ENCODE data around the gene CYP2B6.
"Not testable (repeated sequence)": the region's sequence is repeated elsewhere in the genome, so short reads cannot be mapped to it uniquely, and the experiment has no call there.

CYP2B6 gene

DNA sequence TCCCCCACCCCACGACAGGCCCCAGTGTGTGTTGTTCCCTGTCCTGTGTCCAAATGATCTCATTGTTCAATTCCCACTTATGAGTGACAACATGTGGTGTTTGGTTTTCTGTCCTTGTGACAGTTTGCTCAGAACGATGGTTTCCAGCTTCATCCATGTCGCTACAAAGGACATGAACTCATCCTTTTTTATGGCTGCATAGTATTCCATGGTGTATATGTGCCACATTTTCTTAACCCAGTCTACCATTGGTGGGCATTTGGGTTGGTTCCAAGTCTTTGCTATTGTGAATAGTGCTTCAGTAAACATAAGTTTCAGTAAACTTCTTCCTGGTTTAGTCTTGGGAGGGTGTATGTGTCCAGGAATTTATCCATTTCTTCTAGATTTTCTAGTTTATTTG is 26.7 kb upstream of the CYP2B6 start:
- WGBS: 94% methylated on average over 3 of the region's 3 CpGs
- H3K4me1 ChIP-seq (ENCODE audit: insufficient read depth, low read length); H3K9me3 ChIP-seq (ENCODE audit: insufficient read depth, low read depth, low read length); H3K9ac ChIP-seq (ENCODE audit: low read depth, low read length); H3K4me3 ChIP-seq (ENCODE audit: low read length); H3K27ac ChIP-seq (ENCODE audit: low read depth, low read length); H3K36me3 ChIP-seq (ENCODE audit: insufficient read depth, low read length); H3K27me3 ChIP-seq (ENCODE audit: insufficient read depth, low read length): not testable (repeated sequence)

DNA sequence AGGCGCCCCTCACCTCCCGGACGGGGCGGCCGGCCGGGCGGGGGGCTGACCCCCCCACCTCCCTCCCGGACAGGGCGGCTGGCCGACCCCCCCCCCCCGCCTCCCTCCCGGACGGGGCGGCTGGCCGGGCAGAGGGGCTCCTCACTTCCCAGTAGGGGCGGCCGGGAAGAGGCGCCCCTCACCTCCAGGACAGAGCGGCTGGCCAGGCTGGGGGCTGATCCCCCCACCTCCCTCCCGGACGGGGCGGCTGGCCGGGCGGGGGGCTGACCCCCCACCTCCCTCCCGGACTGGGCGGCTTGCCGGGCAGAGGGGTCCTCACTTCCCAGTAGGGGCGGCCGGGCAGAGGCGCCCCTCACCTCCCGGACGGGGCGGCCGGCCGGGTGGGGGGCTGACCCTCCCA is 25.7 kb upstream of the CYP2B6 start:
- WGBS: 96% methylated on average over 23 of the region's 35 CpGs
- H3K27ac ChIP-seq (ENCODE audit: low read depth, low read length); H3K9me3 ChIP-seq (ENCODE audit: insufficient read depth, low read depth, low read length); H3K27me3 ChIP-seq (ENCODE audit: insufficient read depth, low read length); H3K36me3 ChIP-seq (ENCODE audit: insufficient read depth, low read length); H3K9ac ChIP-seq (ENCODE audit: low read depth, low read length); H3K4me3 ChIP-seq (ENCODE audit: low read length); H3K4me1 ChIP-seq (ENCODE audit: insufficient read depth, low read length): not testable (repeated sequence)

DNA sequence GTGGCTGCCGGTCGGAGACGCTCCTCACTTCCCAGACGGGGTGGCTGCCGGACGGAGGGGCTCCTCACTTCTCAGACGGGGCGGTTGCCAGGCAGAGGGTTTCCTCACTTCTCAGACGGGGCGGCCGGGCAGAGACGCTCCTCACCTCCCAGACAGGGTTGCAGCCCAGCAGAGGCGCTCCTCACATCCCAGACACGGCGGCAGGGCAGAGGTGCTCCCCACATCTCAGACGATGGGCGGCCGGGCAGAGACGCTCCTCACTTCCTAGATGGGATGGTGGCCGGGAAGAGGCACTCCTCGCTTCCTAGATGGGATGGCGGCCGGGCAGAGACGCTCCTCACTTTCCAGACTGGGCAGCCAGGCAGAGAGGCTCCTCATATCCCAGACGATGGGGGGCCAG is 24.5 kb upstream of the CYP2B6 start:
- H3K4me1 ChIP-seq (ENCODE audit: insufficient read depth, low read length); H3K4me3 ChIP-seq (ENCODE audit: low read length); H3K36me3 ChIP-seq (ENCODE audit: insufficient read depth, low read length); H3K9ac ChIP-seq (ENCODE audit: low read depth, low read length); H3K9me3 ChIP-seq (ENCODE audit: insufficient read depth, low read depth, low read length); H3K27me3 ChIP-seq (ENCODE audit: insufficient read depth, low read length); H3K27ac ChIP-seq (ENCODE audit: low read depth, low read length): not testable (repeated sequence)
- 95% methylated on average over 25 of the region's 25 CpGs for WGBS

DNA sequence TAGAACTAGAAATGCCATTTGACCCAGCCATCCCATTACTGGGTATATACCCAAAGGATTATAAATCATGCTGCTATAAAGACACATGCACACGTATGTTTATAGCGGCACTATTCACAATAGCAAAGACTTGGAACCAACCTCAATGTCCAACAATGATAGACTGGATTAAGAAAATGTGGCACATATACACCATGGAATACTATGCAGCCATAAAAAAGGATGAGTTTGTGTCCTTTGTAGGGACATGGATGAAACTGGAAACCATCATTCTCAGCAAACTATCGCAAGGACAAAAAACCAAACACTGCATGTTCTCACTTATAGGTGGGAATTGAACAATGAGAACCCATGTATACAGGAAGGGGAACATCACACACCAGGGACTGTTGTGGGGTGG is 23.0 kb upstream of the CYP2B6 start:
- no CpG with 5 or more reads among the region's 3 CpGs for WGBS
- peaks cover 10% of the 10 kb centered on the region; the same call in 1 of the 2 replicates for H3K9me3 ChIP-seq (ENCODE audit: insufficient read depth, low read depth, low read length)
- not testable (repeated sequence) for H3K27ac ChIP-seq (ENCODE audit: low read depth, low read length); H3K4me1 ChIP-seq (ENCODE audit: insufficient read depth, low read length); H3K4me3 ChIP-seq (ENCODE audit: low read length); H3K9ac ChIP-seq (ENCODE audit: low read depth, low read length); H3K27me3 ChIP-seq (ENCODE audit: insufficient read depth, low read length); H3K36me3 ChIP-seq (ENCODE audit: insufficient read depth, low read length)

DNA sequence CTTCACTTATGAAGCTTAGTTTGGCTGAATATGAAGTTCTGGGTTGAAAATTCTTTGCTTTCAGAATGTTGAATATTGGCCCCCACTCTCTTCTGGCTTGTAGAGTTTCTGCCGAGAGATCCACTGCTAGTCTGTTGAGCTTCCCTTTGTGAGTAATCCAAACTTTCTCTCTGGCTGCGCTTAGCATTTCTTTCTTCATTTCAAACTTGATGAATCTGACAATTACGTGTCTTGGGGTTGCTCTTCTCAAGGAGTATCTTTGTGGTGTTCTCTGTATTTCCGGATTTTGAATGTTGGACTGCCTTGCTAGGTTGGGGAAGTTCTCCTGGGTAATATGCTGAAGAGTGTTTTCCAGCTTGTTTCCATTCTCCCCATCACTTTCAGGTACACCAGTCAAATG is 21.4 kb upstream of the CYP2B6 start:
- H3K9me3 ChIP-seq (ENCODE audit: insufficient read depth, low read depth, low read length): peaks cover 10% of the 10 kb centered on the region; the same call in 1 of the 2 replicates
- H3K4me1 ChIP-seq (ENCODE audit: insufficient read depth, low read length); H3K36me3 ChIP-seq (ENCODE audit: insufficient read depth, low read length); H3K4me3 ChIP-seq (ENCODE audit: low read length); H3K9ac ChIP-seq (ENCODE audit: low read depth, low read length); H3K27me3 ChIP-seq (ENCODE audit: insufficient read depth, low read length); H3K27ac ChIP-seq (ENCODE audit: low read depth, low read length): not testable (repeated sequence)
- WGBS: over 99% methylated on average over 4 of the region's 4 CpGs

- H3K4me1 ChIP-seq (ENCODE audit: insufficient read depth, low read length); H3K27ac ChIP-seq (ENCODE audit: low read depth, low read length); H3K36me3 ChIP-seq (ENCODE audit: insufficient read depth, low read length); H3K4me3 ChIP-seq (ENCODE audit: low read length); H3K27me3 ChIP-seq (ENCODE audit: insufficient read depth, low read length); H3K9ac ChIP-seq (ENCODE audit: low read depth, low read length): not testable (repeated sequence)
- WGBS: 90% methylated on average over 6 of the region's 6 CpGs
- H3K9me3 ChIP-seq (ENCODE audit: insufficient read depth, low read depth, low read length): peaks cover 10% of the 10 kb centered on the region; the same call in 1 of the 2 replicates
Observed at GRCh38 chr19:40970396-40971345, 20.4 kb upstream of the CYP2B6 start.

GRCh38 chr19:40974633-40975037 is 16.4 kb upstream of the CYP2B6 start:
- no peak overlapping the region for H3K9ac ChIP-seq (ENCODE audit: low read depth, low read length)
- peaks cover 12% of the 10 kb centered on the region; the same call in 1 of the 2 replicates for H3K9me3 ChIP-seq (ENCODE audit: insufficient read depth, low read depth, low read length)
- H3K27me3 ChIP-seq (ENCODE audit: insufficient read depth, low read length): no peaks in the 10 kb centered on the region
- 36% methylated on average over 4 of the region's 4 CpGs for WGBS
- H3K27ac ChIP-seq (ENCODE audit: low read depth, low read length): no peak overlapping the region
- no peaks in the 10 kb centered on the region for H3K36me3 ChIP-seq (ENCODE audit: insufficient read depth, low read length)
- H3K4me1 ChIP-seq (ENCODE audit: insufficient read depth, low read length): no peaks in the 10 kb centered on the region
- no peak overlapping the region for H3K4me3 ChIP-seq (ENCODE audit: low read length)

- H3K27ac ChIP-seq (ENCODE audit: low read depth, low read length): no peak overlapping the region
- no peaks in the 10 kb centered on the region for H3K36me3 ChIP-seq (ENCODE audit: insufficient read depth, low read length)
- 83% methylated on average over 4 of the region's 4 CpGs for WGBS
- H3K9ac ChIP-seq (ENCODE audit: low read depth, low read length): no peak overlapping the region
- H3K9me3 ChIP-seq (ENCODE audit: insufficient read depth, low read depth, low read length): peaks cover 12% of the 10 kb centered on the region; the same call in 1 of the 2 replicates
- H3K4me1 ChIP-seq (ENCODE audit: insufficient read depth, low read length): peaks cover 12% of the 10 kb centered on the region
- no peaks in the 10 kb centered on the region for H3K27me3 ChIP-seq (ENCODE audit: insufficient read depth, low read length)
- H3K4me3 ChIP-seq (ENCODE audit: low read length): no peak overlapping the region
Observed at GRCh38 chr19:40976134-40976533, 14.9 kb upstream of the CYP2B6 start.

- Histone ChIP-seq H3K9ac (ENCODE audit: low read depth, low read length) (no peak overlapping the region), H3K36me3 (ENCODE audit: insufficient read depth, low read length) (no peaks in the 10 kb centered on the region), H3K27ac (ENCODE audit: low read depth, low read length) (no peak overlapping the region), H3K27me3 (ENCODE audit: insufficient read depth, low read length) (no peaks in the 10 kb centered on the region), H3K4me3 (ENCODE audit: low read length) (no peak overlapping the region), H3K9me3 (ENCODE audit: insufficient read depth, low read depth, low read length) (0 out of 2 replicates have a peak, but pooled peaks cover 6% of the 10 kb centered on the region), H3K4me1 (ENCODE audit: insufficient read depth, low read length) (peaks cover 18% of the 10 kb centered on the region)
- 96% methylated on average over 4 of the region's 4 CpGs for WGBS
Observed at GRCh38 chr19:40976724-40977123, 14.4 kb upstream of the CYP2B6 start.

GRCh38 chr19:40979759-40980158 is 11.3 kb upstream of the CYP2B6 start:
- H3K27me3 ChIP-seq (ENCODE audit: insufficient read depth, low read length); H3K9me3 ChIP-seq (ENCODE audit: insufficient read depth, low read depth, low read length); H3K4me3 ChIP-seq (ENCODE audit: low read length); H3K36me3 ChIP-seq (ENCODE audit: insufficient read depth, low read length); H3K27ac ChIP-seq (ENCODE audit: low read depth, low read length); H3K9ac ChIP-seq (ENCODE audit: low read depth, low read length): not testable (repeated sequence)
- WGBS: 94% methylated on average over 4 of the region's 4 CpGs
- peaks cover 36% of the 10 kb centered on the region for H3K4me1 ChIP-seq (ENCODE audit: insufficient read depth, low read length)

GRCh38 chr19:40980743-40981442 is 10.2 kb upstream of the CYP2B6 start:
- WGBS: 15% methylated on average over 2 of the region's 2 CpGs

More at GRCh38 chr19:40980743-40981442, 10.2 kb upstream of the CYP2B6 start:
- not testable (repeated sequence) for H3K9me3 ChIP-seq (ENCODE audit: insufficient read depth, low read depth, low read length); H3K36me3 ChIP-seq (ENCODE audit: insufficient read depth, low read length); H3K4me3 ChIP-seq (ENCODE audit: low read length); H3K27me3 ChIP-seq (ENCODE audit: insufficient read depth, low read length); H3K9ac ChIP-seq (ENCODE audit: low read depth, low read length)
- H3K27ac ChIP-seq (ENCODE audit: low read depth, low read length): peak overlapping the region; percentile 81; the same call in 1 of the 2 replicates
- peaks cover 36% of the 10 kb centered on the region for H3K4me1 ChIP-seq (ENCODE audit: insufficient read depth, low read length)
